HG02973 (cell line): Measurements from ENCODE around the gene TRIM31.

Source experiments
- ATAC-seq: cut with Tn5 transposase; IDR thresholded peaks from one replicate; pipeline ENCODE4 v1.9.1; 2021; ENCODE audit warnings: moderate library complexity; ENCODE audit not compliant: unreplicated experiment

Gene TRIM31

GRCh38 chr6:30087876-30088275 lies 25.0 kb downstream of the TRIM31 start:
- no peak for ATAC-seq

DNA sequence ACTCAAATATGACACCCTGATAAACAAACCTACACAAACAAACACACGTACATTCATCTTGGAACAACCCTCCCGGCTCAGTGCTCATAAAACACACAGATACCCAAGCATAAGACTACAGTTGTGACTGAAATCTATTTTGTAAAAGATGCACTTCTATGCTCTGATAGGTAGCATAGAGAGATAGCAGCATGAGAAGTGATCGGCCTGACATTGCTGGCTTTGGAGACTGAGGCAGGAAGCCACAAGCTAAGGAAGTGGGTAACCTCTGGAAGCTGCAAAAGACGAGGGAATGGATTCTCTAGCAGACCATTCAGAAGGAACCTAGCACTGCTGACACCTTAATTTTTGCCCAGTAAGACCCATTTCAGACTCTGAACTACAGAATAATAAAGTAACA lies 35.7 kb downstream of the TRIM31 start:
- ATAC-seq = no peak

GRCh38 chr6:30075790-30076732 lies 36.8 kb downstream of the TRIM31 start:
- no peak for ATAC-seq

DNA sequence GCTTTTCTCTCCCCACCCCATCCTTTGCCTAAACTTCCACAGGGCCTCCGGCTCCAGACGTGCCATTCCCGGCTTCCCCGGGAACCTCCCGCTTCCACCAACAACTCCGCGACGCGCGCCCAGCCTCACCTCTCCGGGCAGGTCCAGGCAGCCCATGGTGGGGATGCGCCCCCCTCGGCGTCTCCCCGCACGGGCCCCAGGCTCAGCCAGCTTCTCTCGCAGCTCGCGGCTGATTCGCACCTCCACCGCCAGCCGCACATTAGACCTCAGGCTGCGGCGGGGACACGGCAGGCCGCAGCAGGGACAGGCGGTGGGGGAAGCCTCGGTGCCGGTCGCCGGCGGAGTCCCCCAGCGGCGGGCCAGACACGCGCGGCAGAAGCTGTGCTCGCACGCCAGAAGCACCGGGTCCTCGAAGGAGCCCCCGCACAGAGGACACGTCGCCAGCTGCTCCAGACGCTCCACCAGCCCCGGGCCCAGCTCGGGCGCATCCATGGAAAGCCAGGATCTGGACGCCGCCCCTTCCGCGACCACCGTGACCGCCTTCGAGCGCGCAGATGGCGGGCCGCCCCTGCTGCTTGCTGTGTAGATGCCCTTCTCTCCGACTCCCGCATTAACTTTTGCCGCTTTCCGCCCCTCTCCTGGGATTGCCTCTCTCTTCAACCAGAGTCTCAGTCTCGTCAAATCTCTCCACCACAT lies 37.6 kb downstream of the TRIM31 start, which contains the start of gene RNF39:
RNF39 (minus strand) TSS at position 676 of the 696 bp plus-strand sequence; CDS start at position 492, 184 bp downstream.
- ATAC-seq = no peak

DNA sequence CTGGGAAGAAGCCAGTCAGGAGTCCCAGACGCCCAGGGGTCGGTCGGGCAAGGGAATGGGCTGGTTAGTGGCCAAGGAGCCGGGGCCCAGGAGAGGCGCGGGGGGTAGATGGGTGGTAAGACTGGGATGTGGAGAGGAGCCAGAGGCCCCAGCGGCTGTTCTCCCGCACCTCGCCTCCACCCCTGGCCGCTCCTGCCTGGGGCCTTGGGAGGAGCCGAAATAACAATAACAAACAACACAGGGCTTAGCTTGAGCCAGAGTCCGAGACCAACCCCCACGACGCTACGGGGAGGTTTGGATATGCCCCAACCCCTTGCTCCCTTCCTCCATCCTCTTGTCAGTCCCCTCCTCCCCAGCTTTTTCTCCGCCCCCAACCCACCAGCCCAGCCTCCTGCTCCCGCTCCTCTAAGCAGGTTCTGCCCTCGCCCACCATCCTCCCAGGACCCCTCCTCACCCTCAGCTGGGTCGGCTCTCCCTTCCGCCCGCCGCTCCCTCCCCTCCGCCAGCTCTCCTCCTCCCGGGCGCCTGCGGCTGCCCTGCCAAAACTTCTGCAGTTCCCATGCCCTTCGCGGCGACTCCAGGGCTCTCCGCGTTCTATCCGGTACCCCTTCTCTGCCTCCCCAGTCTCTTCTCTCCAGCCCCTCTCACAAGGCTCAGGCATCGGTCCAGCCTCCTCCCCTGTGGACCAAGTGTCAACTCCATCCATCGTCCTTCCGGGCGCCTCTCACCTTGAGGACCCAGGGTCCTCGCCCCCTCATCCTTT lies 38.4 kb downstream of the TRIM31 start:
- ATAC-seq = no peak

DNA sequence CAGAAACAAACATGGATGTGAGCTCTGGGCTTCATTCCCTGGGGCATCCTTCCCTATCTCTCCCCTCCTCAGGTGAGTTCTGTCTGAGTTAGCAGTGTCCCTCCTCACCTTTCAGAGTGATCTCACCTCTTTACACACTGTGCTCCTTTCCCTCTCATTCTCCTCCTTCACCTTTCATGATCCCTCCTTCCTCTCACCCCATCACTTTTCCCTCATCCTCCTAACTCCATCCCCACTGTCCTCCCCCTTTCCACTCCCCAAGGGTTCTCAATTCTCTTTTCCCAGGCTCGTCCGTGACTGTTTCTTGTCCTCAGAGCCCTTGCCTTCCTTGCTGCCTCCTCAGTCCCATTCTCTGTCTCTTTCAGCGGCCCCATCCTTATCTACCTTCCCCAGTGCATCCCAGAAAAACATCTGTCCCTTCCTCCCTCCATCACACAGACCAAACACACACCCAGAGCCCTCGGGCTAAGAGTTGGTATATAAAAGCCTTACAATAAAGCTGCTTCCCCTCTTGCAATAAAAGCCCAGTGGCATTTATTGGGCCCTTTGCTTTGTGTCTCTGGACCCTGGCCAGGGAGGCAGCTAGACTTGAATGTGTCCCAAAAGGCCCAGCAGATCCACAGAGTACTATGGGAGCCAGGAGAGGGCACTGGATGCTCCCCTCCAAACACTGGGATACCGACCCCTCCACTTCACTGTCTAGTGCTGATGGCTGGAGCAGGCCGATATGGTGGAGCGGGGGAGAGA lies 39.2 kb downstream of the TRIM31 start:
- no peak for ATAC-seq

GRCh38 chr6:30071858-30072257 lies 41.0 kb downstream of the TRIM31 start:
- no peak for ATAC-seq

DNA sequence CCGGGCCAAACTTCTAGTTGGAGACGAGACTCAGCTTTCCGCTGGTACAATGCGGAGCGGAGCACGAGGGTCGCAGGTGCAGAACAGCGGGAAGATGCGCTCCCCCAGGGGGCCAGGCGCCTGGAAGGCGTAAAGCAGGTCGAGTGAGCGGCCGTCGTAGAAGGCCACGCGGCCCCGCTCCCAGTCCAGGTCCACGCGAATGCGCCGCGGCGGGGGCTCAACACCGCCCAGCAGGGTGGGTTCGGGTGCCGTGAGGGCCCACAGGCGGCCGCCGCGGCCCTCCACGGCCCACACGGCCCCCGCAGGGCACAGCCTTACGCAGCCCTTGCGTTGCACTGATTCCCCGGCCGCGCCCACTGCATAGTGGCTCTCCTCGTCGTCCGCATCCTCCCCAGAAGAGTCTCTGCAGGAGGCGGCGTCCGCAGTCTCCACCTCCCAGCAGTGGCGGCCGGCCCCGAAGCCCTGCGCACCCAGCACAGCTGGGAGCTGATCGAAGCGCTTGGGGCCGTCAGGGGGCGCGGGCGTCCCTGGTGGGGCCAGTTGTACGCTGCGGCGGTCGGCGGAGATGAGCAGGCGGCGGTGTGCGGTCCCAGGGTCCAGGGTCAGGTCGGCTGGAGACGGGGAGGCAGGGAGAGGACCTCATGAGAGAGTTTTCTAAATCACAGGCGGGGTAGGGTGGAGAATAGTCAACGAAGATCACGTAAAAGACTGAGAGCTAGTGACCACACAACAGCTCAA lies 41.6 kb downstream of the TRIM31 start:
- ATAC-seq = no peak

GRCh38 chr6:30067460-30068139 lies 45.3 kb downstream of the TRIM31 start:
- no peak for ATAC-seq

GRCh38 chr6:30066577-30067459 lies 46.1 kb downstream of the TRIM31 start, which contains the start of gene PPP1R11:
Gene PPP1R11 (plus strand): TSS chr6:30067198. CDS start chr6:30067411, 213 bp downstream.
- peak; percentile 88 for ATAC-seq

GRCh38 chr6:30066082-30066481 lies 46.8 kb downstream of the TRIM31 start:
- ATAC-seq = no peak

GRCh38 chr6:30063315-30063714 lies 49.6 kb downstream of the TRIM31 start:
- ATAC-seq = no peak

DNA sequence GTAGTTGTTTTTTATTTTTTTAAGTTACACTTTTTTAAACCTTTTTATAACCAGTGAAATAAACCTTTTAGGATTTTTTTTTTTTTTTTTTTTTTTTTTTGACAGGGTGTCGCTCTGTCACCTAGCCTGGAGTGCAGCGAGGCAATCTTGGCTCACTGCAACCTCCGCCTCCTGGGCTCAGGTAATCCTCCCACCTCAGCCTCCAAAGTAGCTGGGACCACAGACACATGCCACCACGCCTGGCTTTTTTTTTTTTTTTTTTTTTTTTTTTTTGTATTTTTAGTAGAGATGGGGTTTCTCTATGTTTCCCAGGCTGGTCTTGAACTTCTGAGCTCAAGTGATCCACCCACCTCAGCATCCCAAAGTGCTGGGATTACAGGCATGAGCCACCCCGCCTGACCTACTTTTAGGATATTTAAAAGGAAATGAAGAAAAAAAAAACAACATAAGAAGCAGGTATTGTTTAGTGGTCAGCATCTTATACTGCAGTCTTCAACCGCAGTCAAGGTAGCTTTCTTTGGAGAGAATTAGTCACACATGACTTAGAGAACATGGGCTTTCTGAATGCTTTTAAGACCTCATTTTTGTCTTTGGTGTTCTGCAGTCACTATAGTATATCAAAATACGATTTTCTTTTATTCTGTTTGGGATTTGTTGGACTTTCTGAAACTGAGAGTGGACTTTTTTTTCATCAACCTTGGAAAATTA lies 50.3 kb downstream of the TRIM31 start:
- ATAC-seq = no peak

GRCh38 chr6:30061858-30062458 lies 50.9 kb downstream of the TRIM31 start:
- peak; percentile 25 for ATAC-seq

GRCh38 chr6:30061092-30061857 lies 51.6 kb downstream of the TRIM31 start, which contains the start of gene POLR1H:
Gene POLR1H (plus strand): TSS chr6:30061265. CDS start chr6:30061525, 260 bp downstream.
- ATAC-seq = peak; percentile 82

DNA sequence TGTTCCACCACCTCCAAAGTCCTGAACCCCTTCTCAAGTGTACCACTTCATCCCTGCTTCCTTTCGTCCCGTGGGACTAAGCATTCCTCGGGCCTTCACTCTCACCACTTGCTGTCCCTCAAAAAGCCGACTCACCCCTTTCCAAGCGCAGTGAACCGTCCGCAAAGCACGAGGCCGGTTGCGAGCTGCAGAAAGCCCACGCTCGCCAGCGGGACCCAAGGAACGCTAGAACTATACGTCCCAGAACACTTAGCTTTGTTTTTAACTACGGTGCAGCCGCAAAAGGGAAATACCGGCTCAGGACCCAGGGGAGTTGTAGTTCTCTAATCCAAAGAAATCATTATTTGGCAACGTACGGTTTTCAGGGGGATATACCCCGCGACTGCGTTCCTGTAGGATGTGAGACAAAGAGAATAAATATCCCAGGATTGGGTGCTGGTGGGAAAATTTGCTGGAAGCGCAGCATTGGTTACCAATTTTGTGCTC lies 52.2 kb downstream of the TRIM31 start:
- peak; percentile 20 for ATAC-seq
